AG04450 (cell line): ENCODE data around the gene AMIGO2. TPM values are rescaled to one million over a fixed set of nuclear protein-coding genes. Genes with fewer than 3 reads are reported as not detected.
"Not testable (repeated sequence)": the region's sequence is repeated elsewhere in the genome, so short reads cannot be mapped to it uniquely, and the experiment has no call there.

Experiments
- CTCF ChIA-PET: fragments of 300-600, 350-600 bp; formaldehyde crosslinking; extraction: SDS; loops from one replicate; lab custom pipeline; 2022; ENCODE audit warnings: antibody characterized with exemption, inconsistent platforms; lab: Charles Lee
- POLR2A ChIA-PET: fragments of 350-600 bp; formaldehyde crosslinking; extraction: SDS; loops from one replicate; lab custom pipeline; 2021; ENCODE audit warnings: antibody characterized with exemption, inconsistent platforms; lab: Yijun Ruan, JAX
- DNase-seq: peaks from one replicate; pipeline ENCODE4 v3.0.0-alpha.2; 2011; ENCODE audit warnings: low read depth, low spot score
- H3K27ac ChIP-seq: one replicate; pipeline ENCODE4 v1.5.1; 2012; ENCODE audit warnings: low read depth, low read length, control low read depth
- H3K27me3 ChIP-seq: one replicate; pipeline ENCODE4 v1.6.0; 2012; ENCODE audit warnings: low read length; ENCODE audit not compliant: control insufficient read depth, insufficient read depth
- H3K4me3 ChIP-seq: 2 replicates; pipeline ENCODE4 v1.5.1; 2011; ENCODE audit warnings: mild to moderate bottlenecking, low read depth, low read length, control low read depth
- H3K9me3 ChIP-seq: 2 replicates; pipeline ENCODE4 v1.5.1; 2012; ENCODE audit warnings: low read length; ENCODE audit not compliant: control insufficient read depth, insufficient read depth
- CTCF ChIP-seq: IDR thresholded peaks from 2 replicates; pipeline ENCODE4 v1.5.1; 2011; ENCODE audit warnings: low read depth, low read length, control low read depth, inconsistent platforms
- polyA plus RNA-seq: library from polyadenylated mRNA; depleted of rRNA; stranded (reverse); fragments of >200 nt; gene quantifications from 2 replicates; pipeline ENCODE4 v1.2.3, GENCODE V29; 2011

The AMIGO2 gene
- polyA plus RNA-seq, 1 experiment: 18.7 TPM

DNA sequence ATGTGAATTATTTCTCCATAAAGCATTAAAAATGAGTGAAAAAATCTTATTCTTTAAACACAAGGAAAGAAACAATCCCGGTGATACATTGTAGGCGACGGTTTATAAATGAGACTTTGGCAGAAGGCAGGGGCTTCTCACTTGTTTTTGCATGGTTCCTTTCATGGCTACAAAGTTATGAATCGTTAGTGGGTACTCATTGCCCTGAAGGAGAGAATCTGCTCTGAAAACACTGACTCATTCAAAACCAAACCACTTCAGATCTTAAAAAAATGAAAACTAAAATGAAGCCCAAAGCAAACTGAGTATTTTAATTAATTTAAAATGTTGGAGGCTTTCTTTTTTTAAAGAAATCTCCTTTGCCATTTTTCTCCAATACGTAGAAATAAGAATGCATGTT lies 41.4 kb upstream of the AMIGO2 start:
- ChIA-PET POLR2A (no interaction called here), CTCF (no interaction called here)
- H3K27ac ChIP-seq: no peak overlapping the region
- no peaks in the 10 kb centered on the region for H3K9me3 ChIP-seq
- TF ChIP-seq CTCF: no peak
- no peak for DNase-seq
- H3K27me3 ChIP-seq: no peaks in the 10 kb centered on the region
- H3K4me3 ChIP-seq: no peak overlapping the region

DNA sequence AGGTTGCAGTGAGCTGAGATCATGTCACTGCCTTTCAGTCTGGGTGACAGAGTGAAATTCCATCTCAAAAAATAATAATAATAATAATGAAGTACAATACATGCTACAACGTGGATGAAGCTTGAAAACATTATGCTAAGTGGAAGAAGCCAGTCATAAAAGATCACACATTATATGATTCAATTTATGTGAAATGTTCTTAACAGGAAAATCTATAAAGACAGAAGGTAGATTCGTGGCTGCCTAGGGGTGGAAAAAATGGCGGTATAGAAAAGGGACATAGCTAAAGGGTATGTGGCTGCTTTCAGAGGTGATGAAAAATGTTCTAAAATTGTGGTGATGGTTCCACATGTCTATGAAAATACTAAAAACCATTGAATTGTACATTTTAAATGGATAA lies 41.0 kb upstream of the AMIGO2 start:
- no peaks in the 10 kb centered on the region for H3K9me3 ChIP-seq
- no peaks in the 10 kb centered on the region for H3K27me3 ChIP-seq
- ChIA-PET POLR2A (no interaction called here), CTCF (no interaction called here)
- no peak for DNase-seq
- H3K4me3 ChIP-seq: no peak overlapping the region
- no peak overlapping the region for H3K27ac ChIP-seq
- TF ChIP-seq CTCF: no peak

GRCh38 chr12:47117305-47117704 lies 37.5 kb upstream of the AMIGO2 start:
- H3K9me3 ChIP-seq, DNase-seq, CTCF ChIA-PET, H3K27me3 ChIP-seq, POLR2A ChIA-PET, H3K4me3 ChIP-seq, H3K27ac ChIP-seq: not testable (repeated sequence)

DNA sequence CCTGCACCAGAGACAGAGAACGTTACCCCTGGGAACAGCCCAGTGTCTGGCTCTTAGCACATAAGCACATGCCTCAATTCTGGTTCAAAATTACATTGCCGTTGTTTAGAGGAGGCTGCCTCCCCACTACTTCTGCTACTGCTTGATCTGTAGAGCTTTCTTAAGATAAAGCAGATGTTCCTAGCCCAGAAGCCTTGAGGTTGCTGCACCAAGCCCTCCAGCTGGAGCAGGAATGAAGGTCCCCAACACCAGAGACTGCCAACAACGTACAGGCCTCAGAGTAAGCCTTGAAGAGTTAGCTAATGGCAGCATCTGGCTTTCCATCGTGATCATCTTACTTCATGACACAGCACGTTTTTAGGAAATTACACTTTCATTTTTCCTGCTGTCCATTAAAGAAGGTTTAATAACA lies 34.7 kb upstream of the AMIGO2 start:
- no peak for DNase-seq
- TF ChIP-seq CTCF: no peak
- no peak overlapping the region for H3K27ac ChIP-seq
- CTCF ChIA-PET: no interaction called here
- H3K27me3 ChIP-seq: no peaks in the 10 kb centered on the region
- H3K9me3 ChIP-seq: no peaks in the 10 kb centered on the region
- no peak overlapping the region for H3K4me3 ChIP-seq
- POLR2A ChIA-PET: no interaction called here

DNA sequence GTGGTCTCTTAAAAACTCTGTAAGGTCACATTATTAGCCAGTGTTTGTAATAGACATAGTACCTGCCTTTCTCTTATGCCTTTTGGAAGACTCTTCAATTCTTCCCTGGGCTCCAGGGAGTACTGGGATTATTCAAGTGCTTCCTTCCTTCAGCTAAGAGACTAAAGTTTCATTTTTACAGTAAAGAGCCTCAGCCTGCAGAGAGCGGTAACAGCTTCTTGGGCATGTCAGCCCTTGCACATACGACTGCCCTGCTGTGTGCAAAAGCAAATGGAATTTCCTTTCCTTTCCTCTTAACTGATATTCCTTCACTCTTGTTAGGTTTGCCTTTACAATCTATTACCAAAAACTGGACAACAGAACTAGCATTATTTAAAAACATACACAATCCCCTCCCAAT lies 32.9 kb upstream of the AMIGO2 start:
- DNase-seq: no peak
- no peak for TF ChIP-seq CTCF
- ChIA-PET CTCF (no interaction called here), POLR2A (no interaction called here)
- Histone ChIP-seq H3K27me3 (no peaks in the 10 kb centered on the region), H3K27ac (no peak overlapping the region), H3K9me3 (no peaks in the 10 kb centered on the region), H3K4me3 (no peak overlapping the region)

GRCh38 chr12:47111854-47112253 lies 32.1 kb upstream of the AMIGO2 start:
- TF ChIP-seq CTCF: no peak
- POLR2A ChIA-PET: no interaction called here
- no peaks in the 10 kb centered on the region for H3K27me3 ChIP-seq
- no peaks in the 10 kb centered on the region for H3K9me3 ChIP-seq
- no peak overlapping the region for H3K27ac ChIP-seq
- no peak overlapping the region for H3K4me3 ChIP-seq
- CTCF ChIA-PET: interaction anchor here (0.5 to 1.8 kb wide), 2 partner anchors 79 to 1413 kb away, joined by 3 read pairs; no protein-coding TSS in a partner anchor
- DNase-seq: no peak
